Prostate gland (tissue), 2 donors: Measurements from ENCODE around the gene FNDC3B. TPM values are rescaled to one million over a fixed set of nuclear protein-coding genes. Genes with fewer than 3 reads are reported as not detected.

Experiments
- DNase-seq: peaks from one replicate; pipeline ENCODE4 v3.0.0-alpha.2; 2019; ENCODE audit warnings: low spot score
- H3K27ac ChIP-seq, 2 donors: fragments of 200-600 bp; sonication (generic); 2 replicates each; pipeline ENCODE4 v1.5.1; 2017 to 2019
- H3K27me3 ChIP-seq: fragments of 200-600 bp; sonication (generic); replicated peaks from 2 replicates; pipeline ENCODE4 v1.5.1; 2019; ENCODE audit not compliant: insufficient read depth
- H3K36me3 ChIP-seq, 2 donors: fragments of 200-600 bp; sonication (generic); 1 replicate in 1 of 2; 2 replicates in 1 of 2; pipeline versions ENCODE4 v1.5.1 to v1.8.1; 2017 to 2019
- H3K4me1 ChIP-seq: fragments of 200-600 bp; sonication (generic); replicated peaks from 2 replicates; pipeline ENCODE4 v1.5.1; 2019
- H3K4me3 ChIP-seq, 2 donors: fragments of 200-600 bp; sonication (generic); 2 replicates each; pipeline ENCODE4 v1.5.1; 2017 to 2019
- H3K9me3 ChIP-seq: fragments of 200-600 bp; sonication (generic); 2 replicates; pipeline ENCODE4 v1.5.1; 2017
- CTCF ChIP-seq, 4 experiments: fragments of 200-600 bp in 2 of 4; fragments of 450-650 bp in 2 of 4; sonication (generic) in 2 of 4; IDR thresholded peaks; 1 replicate in 3 of 4; 2 replicates in 1 of 4; pipeline ENCODE4 v1.5.1; 2016 to 2019; ENCODE audit warnings: antibody characterized with exemption in 4 of 4, mild to moderate bottlenecking in 2 of 4, moderate library complexity in 2 of 4
- POLR2A ChIP-seq: fragments of 450-650 bp; IDR thresholded peaks from one replicate; pipeline ENCODE4 v1.6.1; 2016; ENCODE audit warnings: antibody characterized with exemption, mild to moderate bottlenecking
- POLR2AphosphoS5 ChIP-seq: sonication (generic); formaldehyde crosslinking; IDR thresholded peaks from one replicate; pipeline ENCODE4 v1.6.1; 2017; ENCODE audit warnings: antibody characterized with exemption
- WGBS: methylation state at CpG from one replicate; pipeline ENCODE4 v1.1.5; 2018; 5-methylcytosine and 5-hydroxymethylcytosine counted together
- intact Hi-C: fragments of 100-400 bp; cut with DNase I; formaldehyde crosslinking; loops from one replicate; pipeline ENCODE4 v1.14.2; 2022
- total RNA-seq, 2 donors: library from RNA; depleted of rRNA; stranded (reverse); fragments of >200 nt; gene quantifications; one replicate each; pipeline ENCODE4 v1.1.0, GENCODE V29; 2016

The FNDC3B gene
- total RNA-seq, 2 donors from 2014 or later, result 35.9 to 62.4 TPM

- no peaks in the 10 kb centered on the region for H3K36me3 ChIP-seq
- TF ChIP-seq CTCF (IDR thresholded peaks at IDR 0.05), result no peak
- no peak for TF ChIP-seq POLR2A
- TF ChIP-seq POLR2AphosphoS5, result no peak
- intact Hi-C loops, result no loop called here
- H3K9me3 ChIP-seq, result no peaks in the 10 kb centered on the region
- H3K27me3 ChIP-seq, result no peaks in the 10 kb centered on the region
- H3K4me1 ChIP-seq, result peaks cover 3% of the 10 kb centered on the region
- DNase-seq, result no peak
- WGBS, result 76% methylated on average over 7 of the region's 7 CpGs
- H3K27ac ChIP-seq, result no peak overlapping the region
- no peak overlapping the region for H3K4me3 ChIP-seq
These were observed 24.4 kb downstream of the FNDC3B start for GRCh38 chr3:172063456-172064432.

- no peaks in the 10 kb centered on the region for H3K9me3 ChIP-seq
- H3K27ac ChIP-seq, result no peak overlapping the region
- peaks cover 3% of the 10 kb centered on the region for H3K4me1 ChIP-seq
- H3K36me3 ChIP-seq, result no peaks in the 10 kb centered on the region
- TF ChIP-seq POLR2A, result no peak
- no peak for TF ChIP-seq POLR2AphosphoS5
- intact Hi-C loops, result no loop called here
- H3K4me3 ChIP-seq, result no peak overlapping the region
- H3K27me3 ChIP-seq, result no peaks in the 10 kb centered on the region
- 0% methylated on average over 1 of the region's 1 CpG for WGBS
- DNase-seq, result no peak
These were observed 26.1 kb downstream of the FNDC3B start for GRCh38 chr3:172065527-172065926.

- no peak for DNase-seq
- TF ChIP-seq POLR2AphosphoS5 (no peak), POLR2A (no peak), CTCF (IDR thresholded peaks at IDR 0.05) (no peak)
These were observed 26.8 kb downstream of the FNDC3B start for GRCh38 chr3:172065967-172066762.

GRCh38 chr3:172066880-172067796 lies 27.8 kb downstream of the FNDC3B start:
- Histone ChIP-seq H3K27me3 (no peaks in the 10 kb centered on the region), H3K4me3 (no peak overlapping the region), H3K27ac (no peak overlapping the region), H3K9me3 (no peaks in the 10 kb centered on the region), H3K36me3 (no peaks in the 10 kb centered on the region), H3K4me1 (peaks cover 3% of the 10 kb centered on the region)
- 60% methylated on average over 7 of the region's 7 CpGs for WGBS
- intact Hi-C loops, result no loop called here
- TF ChIP-seq CTCF (IDR thresholded peaks at IDR 0.05) (no peak), POLR2A (no peak), POLR2AphosphoS5 (no peak)
- no peak for DNase-seq

More at GRCh38 chr3:172065967-172066762, 26.8 kb downstream of the FNDC3B start:
- WGBS, result 74% methylated on average over 7 of the region's 7 CpGs
- H3K36me3 ChIP-seq, result no peaks in the 10 kb centered on the region
- peaks cover 3% of the 10 kb centered on the region for H3K4me1 ChIP-seq
- H3K27ac ChIP-seq, result no peak overlapping the region
- H3K27me3 ChIP-seq, result no peaks in the 10 kb centered on the region
- H3K4me3 ChIP-seq, result no peak overlapping the region
- intact Hi-C loops, result no loop called here
- H3K9me3 ChIP-seq, result no peaks in the 10 kb centered on the region
